Esophagus (tissue), 2 donors: ENCODE results near the gene OR9A4. TPM values are rescaled to one million over a fixed set of nuclear protein-coding genes. Genes with fewer than 3 reads are reported as not detected.

Experiments
- H3K27ac ChIP-seq, 2 donors: one replicate each; pipeline ENCODE4 v1.5.1; 2013; ENCODE audit warnings: low read depth in 2 of 2, mild to moderate bottlenecking in 2 of 2, inconsistent platforms in 1 of 2, low read length in 1 of 2, moderate library complexity in 1 of 2
- H3K27me3 ChIP-seq, 2 donors: one replicate each; pipeline ENCODE4 v1.6.1; 2013; ENCODE audit warnings: low read length in 2 of 2, control low read depth in 1 of 2, mild to moderate bottlenecking in 1 of 2; ENCODE audit not compliant: insufficient read depth in 2 of 2, control insufficient read depth in 1 of 2
- H3K36me3 ChIP-seq, 2 donors: one replicate each; pipeline ENCODE4 v1.6.1; 2013; ENCODE audit warnings: low read length in 1 of 2; ENCODE audit not compliant: control insufficient read depth in 2 of 2, insufficient read depth in 2 of 2
- H3K4me1 ChIP-seq, 2 donors: one replicate each; pipeline ENCODE4 v1.6.1; 2013; ENCODE audit warnings: low read length in 1 of 2; ENCODE audit not compliant: control insufficient read depth in 2 of 2, insufficient read depth in 2 of 2
- H3K4me3 ChIP-seq, 2 donors: one replicate each; pipeline ENCODE4 v1.5.1; 2013; ENCODE audit warnings: low read length in 2 of 2, mild to moderate bottlenecking in 2 of 2, low read depth in 1 of 2, moderate library complexity in 1 of 2
- H3K9me3 ChIP-seq, 2 donors: one replicate each; pipeline ENCODE4 v1.6.1; 2013; ENCODE audit warnings: mild to moderate bottlenecking in 2 of 2, low read depth in 1 of 2, low read length in 1 of 2, moderate library complexity in 1 of 2; ENCODE audit not compliant: control insufficient read depth in 2 of 2, insufficient read depth in 1 of 2
- WGBS, 2 donors: extraction: QIAGEN DNeasy Blood & Tissue Kit; methylation state at CpG; one replicate each; pipeline ENCODE4 v1.1.7; 2013; 5-methylcytosine and 5-hydroxymethylcytosine counted together
- polyA plus RNA-seq, 2 donors: library from polyadenylated mRNA; stranded (reverse); fragments of 200-250 nt; gene quantifications; one replicate each; pipeline ENCODE4 v1.2.3, GENCODE V29; 2013
- donor health status: healthy with polysubstance abuse.
- donor health status: Bipolar disorder and iron deficiency.

Gene OR9A4
- polyA plus RNA-seq, 2 donors: not detected

- WGBS, 2 donors: 63% methylated on average over 3 of the region's 3 CpGs
These were observed 39.9 kb downstream of the OR9A4 start for GRCh38 chr7:141956084-141956483.

GRCh38 chr7:141960687-141961422 is 44.7 kb downstream of the OR9A4 start:
- Histone ChIP-seq H3K27me3 (no peaks in the 10 kb centered on the region), H3K36me3 (no peaks in the 10 kb centered on the region), H3K4me3 (no peak overlapping the region), H3K9me3 (peaks cover 0 to 4% of the 10 kb centered on the region in 2 donors), H3K4me1 (no peaks in the 10 kb centered on the region), H3K27ac (no peak overlapping the region)
- WGBS, 2 donors: 84 to 89% methylated on average over 3 of the region's 3 CpGs

More at GRCh38 chr7:141956084-141956483, 39.9 kb downstream of the OR9A4 start:
- Histone ChIP-seq H3K27ac (no peak overlapping the region), H3K27me3 (no peaks in the 10 kb centered on the region), H3K4me1 (no peaks in the 10 kb centered on the region), H3K36me3 (no peaks in the 10 kb centered on the region), H3K4me3 (no peak overlapping the region), H3K9me3 (no peaks in the 10 kb centered on the region)

Other genes starting within 250 kb of the OR9A4 start
- gene DENND11, start 214.2 kb upstream of the OR9A4 start, polyA plus RNA-seq: 1 to 10 TPM; 4.5 to 4.7 TPM
- not detected for gene WEE2, start 208.0 kb upstream of the OR9A4 start, polyA plus RNA-seq
- 100 to 1,000 TPM; 159 to 209 TPM for gene SSBP1, start 178.0 kb upstream of the OR9A4 start, polyA plus RNA-seq
- gene TAS2R3, start 152.3 kb upstream of the OR9A4 start, polyA plus RNA-seq: under 1 TPM in 1 of 2 donors, not detected in 1; 0.10 TPM
- under 1 TPM; 0.11 to 0.51 TPM for gene TAS2R4, start 139.7 kb upstream of the OR9A4 start, polyA plus RNA-seq
- 1 to 10 TPM in 1 of 2 donors, under 1 TPM in 1; 0.28 to 1.0 TPM for gene TAS2R5, start 126.2 kb upstream of the OR9A4 start, polyA plus RNA-seq
- not detected for gene PRSS37, start 74.9 kb upstream of the OR9A4 start, polyA plus RNA-seq
- gene CLEC5A, start 30.6 kb downstream of the OR9A4 start, polyA plus RNA-seq: under 1 TPM; 0.69 to 0.78 TPM
- not detected for gene TAS2R38, start 57.4 kb downstream of the OR9A4 start, polyA plus RNA-seq
- gene MGAM, start 79.5 kb downstream of the OR9A4 start, polyA plus RNA-seq: under 1 TPM; 0.01 to 0.02 TPM
- not detected for gene MGAM2, start 195.3 kb downstream of the OR9A4 start, polyA plus RNA-seq